ENCODE measurements around the gene DLX6. TPM values are rescaled to one million over a fixed set of nuclear protein-coding genes. Genes with fewer than 3 reads are reported as not detected.

The DLX6 gene
- total RNA-seq, 1 donor from 2014 or later: 10.9 TPM

DNA sequence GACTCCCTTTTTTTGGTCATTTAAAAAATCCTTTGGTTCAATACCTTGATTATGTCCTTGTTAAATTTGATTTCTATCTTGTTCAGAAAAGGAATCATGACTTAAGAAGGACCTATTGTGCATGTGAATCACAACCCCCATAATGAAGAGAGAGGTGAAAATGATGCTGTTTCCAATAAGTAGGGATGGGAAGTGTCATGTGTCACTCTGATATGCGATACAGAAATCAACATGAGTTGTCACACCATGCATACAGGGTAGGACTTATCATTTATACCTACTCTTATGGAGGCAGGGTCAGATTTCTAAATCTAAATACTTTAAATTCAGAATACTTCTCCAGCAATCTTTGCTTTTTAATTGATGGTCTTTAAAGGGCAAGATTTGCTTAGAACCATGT is 19.4 kb upstream of the DLX6 start:
- Mint-ChIP-seq H3K36me3 (peaks cover 2% of the 10 kb centered on the region), H3K4me3 (no peak overlapping the region), H3K9me3 (no peaks in the 10 kb centered on the region), H3K4me1 (peaks cover 16% of the 10 kb centered on the region), H3K27ac (no peak overlapping the region), H3K27me3 (ENCODE audit: low read depth) (peaks cover 79% of the 10 kb centered on the region)
- TF ChIP-seq CTCF (IDR thresholded peaks at IDR 0.05; ENCODE audit: unreplicated experiment): no peak
- DNase-seq (ENCODE audit: low spot score in 2 of 2, unreplicated experiment in 2 of 2): no peak

- peaks cover 2% of the 10 kb centered on the region for H3K36me3 Mint-ChIP-seq
- DNase-seq (ENCODE audit: low spot score in 2 of 2, unreplicated experiment in 2 of 2): no peak
- no peaks in the 10 kb centered on the region for H3K9me3 Mint-ChIP-seq
- peaks cover 17% of the 10 kb centered on the region for H3K4me1 Mint-ChIP-seq
- H3K27me3 Mint-ChIP-seq (ENCODE audit: low read depth): peaks cover 85% of the 10 kb centered on the region
- H3K27ac Mint-ChIP-seq: no peak overlapping the region
- H3K4me3 Mint-ChIP-seq: no peak overlapping the region
- TF ChIP-seq CTCF (IDR thresholded peaks at IDR 0.05; ENCODE audit: unreplicated experiment): no peak
These were observed 18.5 kb upstream of the DLX6 start for GRCh38 chr7:96986901-96987300.

GRCh38 chr7:96987719-96988118 is 17.6 kb upstream of the DLX6 start:
- DNase-seq (ENCODE audit: low spot score in 2 of 2, unreplicated experiment in 2 of 2): no peak
- Mint-ChIP-seq H3K36me3 (no peaks in the 10 kb centered on the region), H3K27me3 (ENCODE audit: low read depth) (peaks cover 91% of the 10 kb centered on the region), H3K27ac (no peak overlapping the region), H3K4me1 (peaks cover 23% of the 10 kb centered on the region), H3K9me3 (no peaks in the 10 kb centered on the region), H3K4me3 (no peak overlapping the region)
- no peak for TF ChIP-seq CTCF (IDR thresholded peaks at IDR 0.05; ENCODE audit: unreplicated experiment)

GRCh38 chr7:96989241-96989858 is 16.0 kb upstream of the DLX6 start:
- DNase-seq (ENCODE audit: low spot score in 2 of 2, unreplicated experiment in 2 of 2): no peak
- H3K4me1 Mint-ChIP-seq: peaks cover 27% of the 10 kb centered on the region
- H3K36me3 Mint-ChIP-seq: no peaks in the 10 kb centered on the region
- no peak overlapping the region for H3K4me3 Mint-ChIP-seq
- H3K9me3 Mint-ChIP-seq: no peaks in the 10 kb centered on the region
- TF ChIP-seq CTCF (IDR thresholded peaks at IDR 0.05; ENCODE audit: unreplicated experiment): no peak
- no peak overlapping the region for H3K27ac Mint-ChIP-seq
- peaks cover 96% of the 10 kb centered on the region for H3K27me3 Mint-ChIP-seq (ENCODE audit: low read depth)

- peaks cover 27% of the 10 kb centered on the region for H3K4me1 Mint-ChIP-seq
- H3K27ac Mint-ChIP-seq: no peak overlapping the region
- H3K27me3 Mint-ChIP-seq (ENCODE audit: low read depth): peaks cover 96% of the 10 kb centered on the region
- no peak for TF ChIP-seq CTCF (IDR thresholded peaks at IDR 0.05; ENCODE audit: unreplicated experiment)
- H3K36me3 Mint-ChIP-seq: no peaks in the 10 kb centered on the region
- H3K4me3 Mint-ChIP-seq: no peak overlapping the region
- H3K9me3 Mint-ChIP-seq: no peaks in the 10 kb centered on the region
- no peak for DNase-seq (ENCODE audit: low spot score in 2 of 2, unreplicated experiment in 2 of 2)
These were observed 15.5 kb upstream of the DLX6 start for GRCh38 chr7:96989859-96990317.

Measured in mesothelial cell of epicardium (in vitro differentiated cells).